DOHH2 (cell line): ENCODE measurements around the gene NOXA1.

ENCODE experiments used
- H3F3A ChIP-seq: fragments of 200-600 bp; sonication (generic), shearing (Covaris generic); 2 replicates; pipeline ENCODE4 v1.6.0; 2016; ENCODE audit warnings: antibody characterized with exemption, mild to moderate bottlenecking; ENCODE audit not compliant: control insufficient read depth, insufficient read depth
- H3K27ac ChIP-seq: fragments of 200-600 bp; sonication (generic); 2 replicates; pipeline ENCODE4 v1.5.1; 2014; ENCODE audit warnings: low read depth, mild to moderate bottlenecking, low read length, moderate library complexity
- H3K27me3 ChIP-seq: fragments of 200-600 bp; sonication (generic); 2 replicates; pipeline ENCODE4 v1.6.1; 2014; ENCODE audit warnings: mild to moderate bottlenecking, low read length, mixed read lengths; ENCODE audit not compliant: control insufficient read depth
- H3K36me3 ChIP-seq: fragments of 200-600 bp; sonication (generic); 2 replicates; pipeline ENCODE4 v1.6.1; 2014; ENCODE audit warnings: mild to moderate bottlenecking, low read length, moderate library complexity, mixed read lengths; ENCODE audit not compliant: control insufficient read depth
- H3K4me1 ChIP-seq: fragments of 200-600 bp; sonication (generic); 2 replicates; pipeline ENCODE4 v1.6.1; 2014; ENCODE audit warnings: mild to moderate bottlenecking, low read length, mixed read lengths; ENCODE audit not compliant: control insufficient read depth
- H3K4me2 ChIP-seq: fragments of 200-600 bp; sonication (generic); 2 replicates; pipeline ENCODE4 v1.6.0; 2014; ENCODE audit warnings: mild to moderate bottlenecking, low read length, moderate library complexity
- H3K4me3 ChIP-seq: fragments of 200-600 bp; sonication (generic); 2 replicates; pipeline ENCODE4 v1.5.1; 2014; ENCODE audit warnings: mild to moderate bottlenecking, low read length, mixed read lengths
- H3K79me2 ChIP-seq: fragments of 200-600 bp; sonication (generic); 2 replicates; pipeline ENCODE4 v1.6.1; 2014; ENCODE audit warnings: mild to moderate bottlenecking, low read length, mixed read lengths; ENCODE audit not compliant: control insufficient read depth
- H3K9me2 ChIP-seq: fragments of 200-600 bp; sonication (generic); replicated peaks from 2 replicates; pipeline ENCODE4 v1.6.1; 2014; ENCODE audit warnings: mild to moderate bottlenecking, low read length, mixed read lengths; ENCODE audit not compliant: control insufficient read depth
- H3K9me3 ChIP-seq: fragments of 200-600 bp; sonication (generic); 2 replicates; pipeline ENCODE4 v1.6.1; 2014; ENCODE audit warnings: antibody characterized with exemption, low read length, mixed read lengths; ENCODE audit not compliant: control insufficient read depth, insufficient read depth
- H4K20me1 ChIP-seq: fragments of 200-600 bp; sonication (generic); 2 replicates; pipeline ENCODE4 v1.6.0; 2014; ENCODE audit warnings: low read depth, mild to moderate bottlenecking, antibody characterized with exemption, low read length, moderate library complexity; ENCODE audit not compliant: control insufficient read depth, insufficient read depth
- EZH2phosphoT487 ChIP-seq: fragments of 200-600 bp; sonication (generic); IDR thresholded peaks from 2 replicates; pipeline ENCODE4 v1.6.1; 2017; ENCODE audit warnings: borderline replicate concordance, mild to moderate bottlenecking, antibody characterized with exemption, low read length, moderate library complexity, mixed read lengths
- TF ChIP-seq, protein P1 (sequence below): fragments of 200-600 bp; sonication (generic); IDR thresholded peaks from one replicate; pipeline ENCODE4 v1.5.1; 2014; ENCODE audit warnings: antibody characterized with exemption, mild to moderate bottlenecking, low read depth, low read length; ENCODE audit not compliant: poor library complexity, severe bottlenecking

The NOXA1 gene

DNA sequence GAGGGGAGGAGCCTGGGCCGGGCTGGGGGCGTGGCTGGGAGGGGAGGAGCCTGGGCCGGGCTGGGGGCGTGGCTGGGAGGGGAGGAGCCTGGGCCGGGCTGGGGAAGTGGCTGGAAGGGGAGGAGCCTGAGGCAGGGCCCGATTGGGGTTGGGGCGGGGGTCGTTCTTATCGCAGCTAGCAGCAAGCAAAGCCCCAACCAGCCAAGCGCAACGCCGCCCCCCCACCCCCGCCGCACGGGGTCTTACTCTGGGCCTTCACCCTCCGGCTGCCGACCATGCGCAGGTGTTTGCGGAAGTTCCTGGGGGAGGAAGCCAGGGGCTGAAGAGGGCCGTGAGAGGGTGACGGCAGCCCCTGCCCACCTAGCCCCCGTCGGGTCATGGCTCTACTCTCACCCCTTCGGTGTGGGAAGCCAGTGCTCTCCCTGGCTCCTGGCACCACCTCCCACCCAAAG is 31.0 kb downstream of the NOXA1 start:
- H3K4me2 ChIP-seq = peak overlapping the region; percentile 89
- peak overlapping the region; percentile 20; the same call in 1 of the 2 replicates for H3K27ac ChIP-seq
- H4K20me1 ChIP-seq = no peaks in the 10 kb centered on the region; the same call in 1 of the 2 replicates
- no peaks in the 10 kb centered on the region for H3F3A ChIP-seq
- H3K4me1 ChIP-seq = peaks cover 78% of the 10 kb centered on the region
- H3K27me3 ChIP-seq = no peaks in the 10 kb centered on the region
- H3K79me2 ChIP-seq = peaks cover 20% of the 10 kb centered on the region
- peak overlapping the region; percentile 71 for H3K4me3 ChIP-seq
- no peaks in the 10 kb centered on the region for H3K9me2 ChIP-seq
- TF ChIP-seq EZH2phosphoT487 = no peak
- TF ChIP-seq, protein P1, sequence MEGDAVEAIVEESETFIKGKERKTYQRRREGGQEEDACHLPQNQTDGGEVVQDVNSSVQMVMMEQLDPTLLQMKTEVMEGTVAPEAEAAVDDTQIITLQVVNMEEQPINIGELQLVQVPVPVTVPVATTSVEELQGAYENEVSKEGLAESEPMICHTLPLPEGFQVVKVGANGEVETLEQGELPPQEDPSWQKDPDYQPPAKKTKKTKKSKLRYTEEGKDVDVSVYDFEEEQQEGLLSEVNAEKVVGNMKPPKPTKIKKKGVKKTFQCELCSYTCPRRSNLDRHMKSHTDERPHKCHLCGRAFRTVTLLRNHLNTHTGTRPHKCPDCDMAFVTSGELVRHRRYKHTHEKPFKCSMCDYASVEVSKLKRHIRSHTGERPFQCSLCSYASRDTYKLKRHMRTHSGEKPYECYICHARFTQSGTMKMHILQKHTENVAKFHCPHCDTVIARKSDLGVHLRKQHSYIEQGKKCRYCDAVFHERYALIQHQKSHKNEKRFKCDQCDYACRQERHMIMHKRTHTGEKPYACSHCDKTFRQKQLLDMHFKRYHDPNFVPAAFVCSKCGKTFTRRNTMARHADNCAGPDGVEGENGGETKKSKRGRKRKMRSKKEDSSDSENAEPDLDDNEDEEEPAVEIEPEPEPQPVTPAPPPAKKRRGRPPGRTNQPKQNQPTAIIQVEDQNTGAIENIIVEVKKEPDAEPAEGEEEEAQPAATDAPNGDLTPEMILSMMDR = no peak
- H3K36me3 ChIP-seq = peaks cover 72% of the 10 kb centered on the region
- H3K9me3 ChIP-seq = no peaks in the 10 kb centered on the region

DNA sequence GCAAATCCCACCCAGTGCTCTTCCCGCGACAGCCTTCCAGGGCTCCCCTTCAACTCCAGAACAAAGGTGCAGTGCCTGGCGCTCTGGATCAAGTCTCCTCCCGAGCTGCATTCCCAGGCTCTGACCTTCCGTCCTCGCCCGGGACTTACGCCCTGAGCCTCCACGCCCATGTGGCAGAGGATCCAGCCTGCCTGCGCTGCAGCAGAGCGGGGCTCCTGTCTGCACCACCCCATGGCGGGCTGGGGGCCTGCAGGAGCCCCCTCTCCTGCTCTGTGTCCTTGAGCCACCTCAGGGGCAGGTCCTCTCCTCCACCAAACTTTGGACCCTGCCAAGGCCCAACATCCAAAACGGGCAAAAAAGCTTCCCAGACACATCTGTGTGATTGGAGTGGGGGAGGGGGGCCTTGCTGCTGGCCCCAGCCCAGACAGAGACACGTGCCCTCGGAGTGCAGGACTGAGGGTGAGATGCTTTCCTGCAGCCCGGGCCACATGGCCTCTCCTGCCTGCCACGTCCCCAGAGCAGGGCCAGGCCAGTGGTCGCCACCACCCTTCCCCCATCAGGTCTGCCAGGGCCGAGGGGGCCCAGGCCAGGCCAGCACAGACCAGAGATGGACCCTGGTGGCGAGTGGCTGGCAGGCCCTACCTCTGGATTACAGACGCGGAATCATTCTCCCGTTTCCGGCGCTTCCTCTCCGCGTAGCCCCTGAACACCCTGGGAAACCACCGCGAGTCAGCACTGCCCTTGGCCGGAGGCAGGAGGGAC is 31.6 kb downstream of the NOXA1 start:
- H3K4me3 ChIP-seq = peak overlapping the region; percentile 71
- no peaks in the 10 kb centered on the region for H3K9me3 ChIP-seq
- H3K27me3 ChIP-seq = no peaks in the 10 kb centered on the region
- H3F3A ChIP-seq = no peaks in the 10 kb centered on the region
- H3K79me2 ChIP-seq = peaks cover 20% of the 10 kb centered on the region
- H3K27ac ChIP-seq = peak overlapping the region; percentile 20; the same call in 1 of the 2 replicates
- H3K4me2 ChIP-seq = peak overlapping the region; percentile 89
- peaks cover 66% of the 10 kb centered on the region for H3K36me3 ChIP-seq
- peaks cover 83% of the 10 kb centered on the region for H3K4me1 ChIP-seq
- no peaks in the 10 kb centered on the region for H3K9me2 ChIP-seq
- H4K20me1 ChIP-seq = no peaks in the 10 kb centered on the region; the same call in 1 of the 2 replicates
- no peak for TF ChIP-seq EZH2phosphoT487
- TF ChIP-seq, protein P1 = no peak

DNA sequence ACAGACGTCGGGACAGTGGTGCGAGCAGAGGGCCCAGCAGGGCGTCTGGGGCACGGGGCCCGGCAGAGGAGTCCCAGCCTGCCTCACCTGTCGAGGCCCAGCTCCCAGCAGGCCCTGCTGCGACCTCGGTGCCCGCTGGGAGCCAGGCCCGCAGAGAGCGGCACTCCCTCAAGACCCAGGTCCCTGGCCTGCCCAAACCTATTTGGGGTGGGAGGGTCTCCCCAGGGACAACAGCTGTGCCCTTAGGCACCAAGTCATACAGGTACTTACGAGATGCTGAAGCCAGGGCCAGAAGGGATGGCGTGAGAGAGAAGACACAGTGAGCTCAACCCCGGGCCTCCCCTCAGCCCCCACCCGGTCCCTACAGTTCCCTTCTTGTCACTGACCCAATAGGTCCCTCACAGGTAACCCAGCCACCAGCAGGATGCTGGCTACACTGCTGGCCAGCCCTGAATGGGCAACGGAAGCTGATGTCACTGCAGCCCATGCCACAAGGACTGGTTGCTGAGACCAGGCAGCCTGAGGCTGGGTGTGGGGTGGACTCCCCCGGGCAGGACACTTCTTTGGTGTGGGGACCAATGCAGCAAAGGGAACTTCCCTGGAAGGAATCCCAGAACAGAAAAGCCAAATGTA is 32.3 kb downstream of the NOXA1 start:
- Histone ChIP-seq H3K36me3 (peaks cover 62% of the 10 kb centered on the region), H3K27ac (no peak overlapping the region), H3K9me3 (no peaks in the 10 kb centered on the region), H3K4me2 (peak overlapping the region; percentile 89), H3K27me3 (no peaks in the 10 kb centered on the region), H3K4me3 (no peak overlapping the region), H3F3A (no peaks in the 10 kb centered on the region), H4K20me1 (no peaks in the 10 kb centered on the region; the same call in 1 of the 2 replicates), H3K79me2 (peaks cover 20% of the 10 kb centered on the region), H3K4me1 (peaks cover 83% of the 10 kb centered on the region), H3K9me2 (no peaks in the 10 kb centered on the region)
- TF ChIP-seq EZH2phosphoT487 = no peak
- TF ChIP-seq, protein P1 = no peak
